Nephron (organoid): Measurements from ENCODE around the gene EIF5A.
A peak's percentile ranks its signal among the peaks of the same experiment; 100 is the strongest.

Source experiments
- H3K27ac Mint-ChIP-seq, 3 experiments: 2 replicates each; pipeline ENCODE4 v1.8.0; 2020; ENCODE audit warnings: mixed read lengths in 3 of 3, mild to moderate bottlenecking in 2 of 3, moderate library complexity in 1 of 3
- H3K27me3 Mint-ChIP-seq: 2 replicates; pipeline ENCODE4 v1.8.0; 2021; ENCODE audit warnings: low read depth, mild to moderate bottlenecking, moderate library complexity, mixed read lengths
- H3K36me3 Mint-ChIP-seq: 2 replicates; pipeline ENCODE4 v1.8.0; 2020; ENCODE audit warnings: low read depth, mixed read lengths
- H3K4me1 Mint-ChIP-seq: 2 replicates; pipeline ENCODE4 v1.8.0; 2020; ENCODE audit warnings: mixed read lengths
- H3K4me3 Mint-ChIP-seq, 3 experiments: 2 replicates each; pipeline ENCODE4 v1.8.0; 2020; ENCODE audit warnings: mild to moderate bottlenecking in 3 of 3, mixed read lengths in 3 of 3, moderate library complexity in 2 of 3
- H3K9me3 Mint-ChIP-seq: 2 replicates; pipeline ENCODE4 v1.8.0; 2020; ENCODE audit warnings: mixed read lengths
- TF ChIP-seq, protein P1 (sequence below), 3 experiments: fragments of 200-600 bp; sonication (generic); IDR thresholded peaks; one replicate each; pipeline ENCODE4 v1.5.0; 2021; ENCODE audit warnings: antibody characterized with exemption in 3 of 3; ENCODE audit not compliant: unreplicated experiment in 3 of 3

EIF5A gene

DNA sequence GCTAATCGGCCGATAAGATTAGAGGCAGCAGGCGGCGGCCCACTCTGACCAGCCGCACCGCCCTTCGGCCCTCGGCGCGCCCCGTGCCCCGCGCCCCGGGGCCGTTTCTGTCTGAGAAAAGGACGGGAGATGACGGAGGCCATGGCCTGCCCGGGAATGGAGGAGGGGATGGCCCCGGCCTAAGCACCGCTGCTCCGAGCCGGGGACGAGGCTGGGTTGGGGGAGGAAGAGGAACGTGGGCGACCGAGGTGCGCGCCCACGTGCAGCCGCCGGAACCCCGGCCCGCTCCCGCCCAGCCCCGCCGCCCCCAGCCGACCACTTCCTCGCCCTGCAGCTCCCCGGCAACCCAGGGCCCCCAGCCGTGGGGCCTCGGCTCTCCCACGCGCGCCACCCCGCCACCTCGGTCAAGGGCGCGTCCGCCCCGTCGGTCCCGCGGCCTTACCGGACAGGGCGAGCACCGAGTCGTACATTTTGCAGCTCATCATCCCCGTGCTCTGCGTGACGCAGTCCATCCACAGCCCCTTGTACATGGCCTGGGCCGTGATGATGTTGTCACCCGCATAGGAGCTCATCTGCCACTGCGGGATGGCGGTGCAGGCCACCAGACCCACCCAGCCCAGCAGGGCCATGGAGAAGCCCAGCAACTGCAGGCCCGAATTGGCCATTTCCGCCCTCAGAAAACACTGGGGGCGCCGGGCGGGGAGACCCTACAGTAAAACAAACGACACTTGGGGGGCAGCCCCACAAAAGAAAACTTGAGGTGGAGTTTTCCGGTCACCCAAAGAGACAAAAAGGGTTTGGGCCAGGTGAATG is 45.8 kb upstream of the EIF5A start:
- Mint-ChIP-seq H3K4me3 (peak overlapping the region; percentile 77 to 90 (median 80)), H3K9me3 (no peaks in the 10 kb centered on the region), H3K27me3 (peaks cover 74% of the 10 kb centered on the region), H3K36me3 (peaks cover 27% of the 10 kb centered on the region), H3K4me1 (peaks cover 11% of the 10 kb centered on the region), H3K27ac (peak overlapping the region in 1 of 3 experiments; percentile 84)
- TF ChIP-seq, protein P1, sequence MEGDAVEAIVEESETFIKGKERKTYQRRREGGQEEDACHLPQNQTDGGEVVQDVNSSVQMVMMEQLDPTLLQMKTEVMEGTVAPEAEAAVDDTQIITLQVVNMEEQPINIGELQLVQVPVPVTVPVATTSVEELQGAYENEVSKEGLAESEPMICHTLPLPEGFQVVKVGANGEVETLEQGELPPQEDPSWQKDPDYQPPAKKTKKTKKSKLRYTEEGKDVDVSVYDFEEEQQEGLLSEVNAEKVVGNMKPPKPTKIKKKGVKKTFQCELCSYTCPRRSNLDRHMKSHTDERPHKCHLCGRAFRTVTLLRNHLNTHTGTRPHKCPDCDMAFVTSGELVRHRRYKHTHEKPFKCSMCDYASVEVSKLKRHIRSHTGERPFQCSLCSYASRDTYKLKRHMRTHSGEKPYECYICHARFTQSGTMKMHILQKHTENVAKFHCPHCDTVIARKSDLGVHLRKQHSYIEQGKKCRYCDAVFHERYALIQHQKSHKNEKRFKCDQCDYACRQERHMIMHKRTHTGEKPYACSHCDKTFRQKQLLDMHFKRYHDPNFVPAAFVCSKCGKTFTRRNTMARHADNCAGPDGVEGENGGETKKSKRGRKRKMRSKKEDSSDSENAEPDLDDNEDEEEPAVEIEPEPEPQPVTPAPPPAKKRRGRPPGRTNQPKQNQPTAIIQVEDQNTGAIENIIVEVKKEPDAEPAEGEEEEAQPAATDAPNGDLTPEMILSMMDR (IDR thresholded peaks at IDR 0.05; ENCODE audit: unreplicated experiment in 3 of 3) = no peak

DNA sequence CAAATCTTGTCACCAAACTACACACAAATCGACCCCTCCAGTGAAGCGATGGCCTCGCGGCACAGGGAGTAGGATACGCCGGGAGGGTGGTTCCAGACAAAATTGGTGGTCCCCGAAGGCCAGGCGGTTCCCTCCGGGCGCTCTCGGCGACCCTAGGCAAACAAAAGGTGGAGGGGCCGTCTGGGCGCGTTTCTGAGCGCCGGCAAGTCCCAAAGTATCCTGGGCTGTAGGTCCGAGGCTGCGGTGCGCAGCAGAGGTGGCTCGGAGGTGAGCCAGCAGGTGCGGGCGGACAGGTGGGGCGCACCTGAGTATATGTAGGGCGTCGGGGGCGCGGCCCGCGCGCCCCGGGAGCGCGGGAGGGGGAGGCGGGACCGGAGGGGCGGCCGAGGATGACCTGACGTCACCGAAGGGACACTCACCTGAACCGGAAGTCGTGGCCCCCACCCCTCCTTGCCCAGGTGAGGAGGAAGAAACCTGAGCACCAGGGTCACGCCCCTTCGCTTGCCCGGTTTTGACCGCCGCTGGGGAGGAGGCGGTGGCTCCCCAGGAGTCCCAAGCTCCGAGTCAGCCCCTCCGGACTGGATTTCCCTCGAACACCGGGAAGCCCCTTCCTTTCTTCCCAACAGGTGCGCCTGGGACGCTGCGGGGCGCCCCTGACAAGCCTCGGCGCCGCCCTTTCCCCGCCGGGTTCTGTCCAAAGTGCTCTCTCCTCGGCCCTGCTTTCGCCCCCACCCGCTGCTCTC is 45.1 kb upstream of the EIF5A start, which contains the start of gene CLDN7:
CLDN7 (minus strand) TSS at position 287 of the 743 bp plus-strand sequence. CDS start 435 bp downstream, outside the sequence.
- H3K27me3 Mint-ChIP-seq = peaks cover 78% of the 10 kb centered on the region
- peak within 1 kb of the TSS; percentile 80 to 90 (median 89) for H3K4me3 Mint-ChIP-seq
- TF ChIP-seq, protein P1 (IDR thresholded peaks at IDR 0.05; ENCODE audit: unreplicated experiment in 3 of 3) = no peak
- peak within 1 kb of the TSS; percentile 70 to 98 (median 91) for H3K27ac Mint-ChIP-seq
- H3K36me3 Mint-ChIP-seq = peaks cover 19% of the 10 kb centered on the region
- peaks cover 11% of the 10 kb centered on the region for H3K4me1 Mint-ChIP-seq
- H3K9me3 Mint-ChIP-seq = no peaks in the 10 kb centered on the region

DNA sequence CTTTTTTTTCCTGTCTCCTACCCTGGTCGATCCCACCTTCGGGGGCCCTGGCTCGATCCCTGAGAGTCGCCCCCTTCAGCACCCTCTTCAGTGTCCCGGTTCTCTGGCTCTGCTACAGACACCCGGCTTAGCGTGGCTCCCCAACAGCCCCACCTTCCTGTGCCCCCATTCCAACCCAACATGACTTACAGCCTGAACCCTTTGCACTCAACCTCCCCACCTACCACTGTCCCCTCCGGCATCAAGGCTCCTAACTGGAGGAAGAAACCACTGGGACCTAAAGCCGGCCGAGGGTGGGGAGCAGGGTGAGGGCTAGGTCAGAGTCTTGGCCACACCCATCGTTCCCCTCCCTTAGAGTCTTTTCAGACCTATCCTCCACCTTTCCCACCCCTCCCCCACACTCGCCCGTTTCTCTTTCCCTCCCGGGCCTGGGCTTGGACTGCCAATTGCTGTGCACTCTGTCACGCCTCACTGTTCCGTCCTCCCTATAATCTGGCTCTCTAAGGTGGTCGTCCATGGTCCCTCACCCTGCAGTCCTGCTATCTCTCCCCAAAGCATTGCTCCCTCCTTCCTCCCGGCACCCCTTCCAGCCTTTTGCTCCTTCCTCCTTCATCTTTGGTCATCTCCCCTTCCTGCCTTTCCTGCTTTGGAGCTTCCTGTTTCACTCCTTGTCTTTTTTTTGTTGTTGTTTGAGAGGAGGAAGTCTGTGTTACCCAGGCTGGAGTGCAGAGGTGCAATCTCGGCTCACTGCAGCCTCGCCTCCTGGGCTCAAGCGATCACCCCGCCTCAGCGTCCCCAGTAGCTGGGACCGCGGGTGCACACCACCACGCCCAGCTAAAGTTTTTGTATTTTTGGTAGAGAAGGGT is 44.3 kb upstream of the EIF5A start:
- TF ChIP-seq, protein P1 (IDR thresholded peaks at IDR 0.05; ENCODE audit: unreplicated experiment in 3 of 3) = no peak
- H3K9me3 Mint-ChIP-seq = no peaks in the 10 kb centered on the region
- peak overlapping the region; percentile 70 to 98 (median 91) for H3K27ac Mint-ChIP-seq
- H3K4me3 Mint-ChIP-seq = peak overlapping the region; percentile 49 to 90 (median 89)
- H3K27me3 Mint-ChIP-seq = peaks cover 78% of the 10 kb centered on the region
- peaks cover 11% of the 10 kb centered on the region for H3K4me1 Mint-ChIP-seq
- H3K36me3 Mint-ChIP-seq = peaks cover 15% of the 10 kb centered on the region

DNA sequence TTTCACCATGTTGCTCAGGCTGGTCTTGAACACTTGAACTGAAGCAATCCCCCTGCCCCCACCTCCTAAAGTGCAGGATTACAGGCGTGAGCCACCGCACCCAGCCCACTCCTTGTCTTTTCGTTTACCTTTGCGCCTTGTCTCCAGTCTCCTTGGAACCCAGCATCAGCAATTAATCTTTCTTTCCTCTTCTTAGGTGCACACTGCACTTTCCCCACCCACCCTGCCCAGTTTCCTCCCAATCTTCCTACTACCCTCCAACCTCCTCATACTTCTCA is 43.7 kb upstream of the EIF5A start:
- Mint-ChIP-seq H3K27me3 (peaks cover 83% of the 10 kb centered on the region), H3K36me3 (peaks cover 10% of the 10 kb centered on the region), H3K9me3 (no peaks in the 10 kb centered on the region), H3K4me3 (peak overlapping the region; percentile 49 to 90 (median 89)), H3K4me1 (peaks cover 11% of the 10 kb centered on the region), H3K27ac (peak overlapping the region in 2 of 3 experiments; percentile 91 to 98)
- TF ChIP-seq, protein P1 (IDR thresholded peaks at IDR 0.05; ENCODE audit: unreplicated experiment in 3 of 3) = no peak

DNA sequence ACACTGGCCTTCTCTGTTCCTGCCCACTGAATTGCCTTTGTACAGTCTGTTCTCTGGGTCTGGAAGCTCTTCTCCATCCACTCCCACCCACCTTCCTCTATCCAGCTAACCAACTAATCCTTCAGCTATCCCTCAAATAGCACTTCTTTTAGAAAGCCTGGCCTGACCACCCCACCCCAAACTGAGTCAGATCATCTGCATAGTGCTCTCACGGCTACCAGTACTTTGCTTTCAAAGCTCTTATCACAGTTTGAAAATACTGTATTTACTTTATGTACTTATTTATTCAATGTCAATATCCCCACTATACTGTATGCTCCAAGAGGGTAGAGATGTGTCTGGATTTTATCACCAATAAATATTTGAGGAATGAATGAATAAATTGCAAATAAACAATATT is 40.6 kb upstream of the EIF5A start:
- H3K27ac Mint-ChIP-seq = no peak overlapping the region
- H3K4me1 Mint-ChIP-seq = peaks cover 11% of the 10 kb centered on the region
- H3K27me3 Mint-ChIP-seq = peaks cover 63% of the 10 kb centered on the region
- no peaks in the 10 kb centered on the region for H3K36me3 Mint-ChIP-seq
- H3K9me3 Mint-ChIP-seq = no peaks in the 10 kb centered on the region
- TF ChIP-seq, protein P1 (IDR thresholded peaks at IDR 0.05; ENCODE audit: unreplicated experiment in 3 of 3) = no peak
- H3K4me3 Mint-ChIP-seq = no peak overlapping the region
